ENCODE results near the gene RERE.
A peak's percentile ranks its signal among the peaks of the same experiment; 100 is the strongest.
"Not testable (repeated sequence)": the region's sequence is repeated elsewhere in the genome, so short reads cannot be mapped to it uniquely, and the experiment has no call there.

RERE gene

DNA sequence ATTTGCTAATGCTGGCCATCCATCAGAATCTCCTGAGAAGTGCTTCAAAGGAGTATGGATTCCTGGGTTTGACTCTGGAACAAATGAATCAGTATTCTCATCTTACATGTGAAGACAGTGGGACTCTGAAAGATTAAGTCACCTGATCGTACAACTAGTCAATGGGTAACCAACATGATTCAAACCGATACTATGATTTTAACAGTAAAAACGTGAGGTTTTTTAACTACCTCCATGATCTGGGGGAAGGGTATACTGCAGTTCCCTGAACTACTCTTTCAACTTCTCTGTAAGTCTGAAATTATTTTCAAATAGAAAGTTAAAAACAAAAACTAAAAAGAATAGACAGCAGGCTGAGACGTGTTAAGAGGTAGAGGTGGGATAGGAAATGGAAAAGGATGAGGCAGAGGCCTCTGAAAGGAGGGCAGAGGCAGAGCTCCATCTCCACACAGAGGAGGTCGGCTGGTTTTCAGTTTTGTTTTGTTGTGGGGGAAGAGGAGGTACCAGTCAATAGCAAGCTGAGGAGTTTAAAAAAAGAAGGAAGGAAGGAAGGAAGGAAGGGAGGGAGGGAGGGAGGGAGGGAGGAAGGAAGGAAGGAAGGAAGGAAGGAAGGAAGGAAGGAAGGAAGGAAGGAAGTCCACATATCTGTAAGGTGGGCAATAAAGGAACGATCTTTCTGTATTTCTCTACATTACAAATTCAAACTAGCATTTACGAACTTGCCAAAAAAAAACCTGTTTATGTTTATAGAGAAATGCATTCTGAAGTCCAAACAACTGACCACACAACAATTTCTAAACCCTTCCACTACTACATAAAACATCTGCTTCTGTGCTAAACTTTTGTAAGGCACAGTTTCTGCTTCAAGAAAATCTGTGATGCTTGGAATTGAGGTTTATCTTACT, 213.1 kb downstream of the RERE start:
- DNase-seq (ENCODE audit: low read depth, low spot score), result peak; percentile 29

GRCh38 chr1:8603220-8603616, 214.2 kb downstream of the RERE start:
- DNase-seq (ENCODE audit: low read depth, low spot score), result no peak

- no peak for DNase-seq (ENCODE audit: low read depth, low spot score)
These were observed 214.8 kb downstream of the RERE start for GRCh38 chr1:8602471-8603219.

- DNase-seq (ENCODE audit: low read depth, low spot score), result no peak
These were observed 217.1 kb downstream of the RERE start for GRCh38 chr1:8600336-8600735.

- DNase-seq (ENCODE audit: low read depth, low spot score), result no peak
These were observed 217.7 kb downstream of the RERE start for GRCh38 chr1:8599646-8600212.

DNA sequence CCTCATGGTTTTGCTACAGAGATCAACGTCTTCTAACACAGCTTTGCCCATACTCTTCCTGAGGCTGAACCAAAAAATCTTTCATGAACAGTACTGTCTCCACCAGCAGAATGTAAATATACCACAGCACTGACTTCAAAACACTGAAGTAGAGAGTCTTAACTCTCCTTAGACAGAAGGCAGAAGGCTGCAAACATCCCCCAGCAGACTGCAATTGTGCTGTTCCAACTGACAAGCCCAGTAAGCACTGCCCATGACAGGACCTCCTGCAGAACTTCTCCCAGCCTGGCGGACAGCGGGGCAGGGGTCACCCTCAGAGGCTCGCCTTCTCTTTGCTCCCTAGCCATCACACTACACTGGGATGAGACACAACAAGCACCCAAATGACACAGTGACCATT, 218.7 kb downstream of the RERE start:
- no peak for DNase-seq (ENCODE audit: low read depth, low spot score)

GRCh38 chr1:8598060-8598724, 219.2 kb downstream of the RERE start:
- DNase-seq (ENCODE audit: low read depth, low spot score), result no peak

GRCh38 chr1:8597455-8597854, 220.0 kb downstream of the RERE start:
- DNase-seq (ENCODE audit: low read depth, low spot score), result no peak

DNA sequence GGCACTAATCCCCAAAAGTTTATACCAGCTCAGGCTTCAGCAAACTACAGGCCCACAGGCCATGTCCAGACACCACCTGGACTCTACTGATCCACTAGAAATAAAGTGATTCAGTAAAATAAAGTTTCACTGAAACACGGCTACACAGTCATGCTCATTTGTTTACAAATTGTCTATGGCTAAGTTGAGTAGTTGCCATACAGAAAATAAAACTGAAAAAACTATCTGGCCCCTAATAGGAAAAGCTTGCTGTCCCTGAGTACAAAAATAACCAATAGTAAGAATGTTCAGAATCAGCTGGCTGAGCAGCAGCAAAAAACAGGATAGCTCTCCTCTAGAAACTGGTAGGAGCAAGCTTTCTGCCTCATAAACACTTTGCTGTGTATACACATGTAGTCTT, 221.5 kb downstream of the RERE start:
- no peak for DNase-seq (ENCODE audit: low read depth, low spot score)

- no peak for DNase-seq (ENCODE audit: low read depth, low spot score)
These were observed 222.1 kb downstream of the RERE start for GRCh38 chr1:8595332-8595731.

DNA sequence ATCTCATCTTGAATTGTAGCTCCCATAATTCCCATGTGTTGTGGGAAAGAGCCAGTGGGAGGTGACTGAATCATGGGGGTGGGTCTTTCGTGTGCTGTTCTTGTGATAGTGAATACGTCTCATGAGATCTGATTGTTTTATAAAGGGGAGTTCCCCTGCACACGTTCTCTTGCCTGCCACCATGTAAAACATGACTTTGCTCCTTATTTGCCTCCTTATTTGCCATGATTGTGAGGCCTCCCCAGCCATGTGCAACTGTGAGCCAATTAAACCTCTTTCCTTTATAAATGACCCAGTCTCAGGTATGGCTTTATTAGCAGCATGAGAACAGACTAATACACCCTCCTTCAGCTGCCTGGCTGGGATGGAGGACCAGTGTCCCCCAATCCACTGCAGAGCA, 224.1 kb downstream of the RERE start:
- DNase-seq (ENCODE audit: low read depth, low spot score), result not testable (repeated sequence)

DNA sequence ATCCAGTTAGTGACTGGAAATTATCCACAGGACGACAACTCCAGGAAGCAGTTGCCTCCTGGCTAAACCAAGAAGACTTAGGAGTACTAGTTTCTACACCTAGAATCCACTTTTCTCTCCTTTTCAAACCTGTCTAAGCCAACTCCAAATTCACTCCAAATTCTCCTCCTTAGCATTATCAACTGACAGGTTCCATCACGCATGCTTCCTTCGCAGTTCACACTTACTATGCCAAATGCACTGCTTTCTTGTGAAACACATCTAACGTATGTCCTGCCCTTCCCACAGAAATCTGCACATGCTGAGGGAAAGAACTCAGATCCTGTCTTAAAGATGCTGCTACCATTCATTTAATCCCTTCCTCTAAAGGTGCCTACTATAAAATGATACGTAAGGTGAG, 225.9 kb downstream of the RERE start:
- DNase-seq (ENCODE audit: low read depth, low spot score), result no peak

DNA sequence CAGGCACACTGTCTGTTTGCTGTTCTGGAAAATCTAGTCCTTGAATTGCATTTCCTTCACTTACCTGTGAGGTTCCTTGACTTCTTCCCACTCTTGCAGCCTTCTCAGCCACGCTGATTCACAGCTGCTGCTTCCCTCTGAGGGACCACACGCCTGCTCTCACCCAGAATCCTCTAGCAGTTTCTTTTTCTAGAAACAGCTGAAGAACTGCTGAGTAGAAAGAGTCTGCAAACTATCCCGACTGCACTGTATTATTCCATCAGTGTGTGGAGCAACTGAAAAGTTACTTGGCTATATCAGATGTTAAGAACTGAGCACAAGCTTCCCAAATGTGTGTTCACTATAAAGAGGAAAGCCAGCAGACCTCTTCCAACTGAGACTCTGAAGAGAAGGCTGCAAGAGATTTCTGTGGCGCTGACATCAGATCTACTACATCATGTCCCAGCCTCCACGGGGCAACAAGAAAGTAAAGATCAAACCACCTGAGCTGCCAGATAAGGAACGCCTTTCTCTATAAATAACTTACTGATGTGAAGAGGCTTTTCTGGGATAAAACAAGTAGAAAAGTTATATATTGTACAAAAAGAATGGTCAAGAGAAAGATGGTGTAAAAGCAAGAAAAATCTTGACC, 226.6 kb downstream of the RERE start:
- no peak for DNase-seq (ENCODE audit: low read depth, low spot score)

GRCh38 chr1:8589571-8589970, 227.9 kb downstream of the RERE start:
- no peak for DNase-seq (ENCODE audit: low read depth, low spot score)

- no peak for DNase-seq (ENCODE audit: low read depth, low spot score)
These were observed 229.7 kb downstream of the RERE start for GRCh38 chr1:8587784-8588183.

DNA sequence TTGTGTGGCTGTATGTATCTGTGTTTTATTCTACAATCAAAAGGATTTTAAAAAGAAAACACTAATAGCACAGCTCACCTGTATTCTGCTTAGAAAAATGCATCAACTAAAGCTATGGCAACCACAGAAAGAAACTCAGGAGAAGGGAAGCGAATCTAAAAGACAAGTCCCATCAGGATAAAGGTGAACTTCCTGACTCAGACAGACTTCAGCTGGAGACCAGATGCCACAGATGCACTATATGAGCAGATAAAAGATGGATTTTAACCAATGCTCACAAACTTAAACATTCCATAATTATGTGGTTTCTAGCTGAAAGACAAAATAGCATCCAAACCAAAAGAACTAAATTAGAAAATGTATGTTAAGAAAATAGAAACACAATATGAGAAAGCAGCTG, 231.0 kb downstream of the RERE start:
- no peak for DNase-seq (ENCODE audit: low read depth, low spot score)

GRCh38 chr1:8584316-8584715, 233.1 kb downstream of the RERE start:
- no peak for DNase-seq (ENCODE audit: low read depth, low spot score)

GRCh38 chr1:8583031-8583430, 234.4 kb downstream of the RERE start:
- DNase-seq (ENCODE audit: low read depth, low spot score), result no peak

- DNase-seq (ENCODE audit: low read depth, low spot score), result no peak
These were observed 236.9 kb downstream of the RERE start for GRCh38 chr1:8580566-8580965.

DNA sequence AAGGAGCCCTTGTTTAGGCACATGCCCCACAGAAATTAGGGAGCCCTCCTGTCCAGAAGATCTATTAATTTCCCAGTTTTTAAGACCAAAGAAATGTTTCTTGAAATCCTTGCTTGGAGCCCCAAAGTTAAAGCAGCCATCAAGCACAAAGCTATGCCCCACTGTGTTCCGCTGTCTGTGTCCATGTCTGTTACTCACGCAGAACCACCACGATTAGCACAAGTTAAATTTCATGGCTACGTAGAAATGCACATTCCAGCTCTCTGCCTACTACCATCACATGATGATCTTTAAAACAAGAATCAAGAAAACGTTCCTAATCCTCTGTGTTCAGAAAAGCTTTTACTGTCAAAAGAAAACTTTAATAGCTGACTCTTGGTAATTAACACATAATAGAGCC, 238.5 kb downstream of the RERE start:
- no peak for DNase-seq (ENCODE audit: low read depth, low spot score)

GRCh38 chr1:8578132-8578877, 239.1 kb downstream of the RERE start:
- no peak for DNase-seq (ENCODE audit: low read depth, low spot score)

Data from activated naive CD8-positive, alpha-beta T cell treated with anti-CD3 and anti-CD28 coated beads, Interleukin-2, amount 50 U/mL, for 16 hours (primary cell).